DOHH2 (cell line): ENCODE results near the gene RTN4IP1.

ENCODE experiments used
- H3F3A ChIP-seq: fragments of 200-600 bp; sonication (generic), shearing (Covaris generic); 2 replicates; pipeline ENCODE4 v1.6.0; 2016; ENCODE audit warnings: antibody characterized with exemption, mild to moderate bottlenecking; ENCODE audit not compliant: control insufficient read depth, insufficient read depth
- H3K27ac ChIP-seq: fragments of 200-600 bp; sonication (generic); 2 replicates; pipeline ENCODE4 v1.5.1; 2014; ENCODE audit warnings: low read depth, mild to moderate bottlenecking, low read length, moderate library complexity
- H3K27me3 ChIP-seq: fragments of 200-600 bp; sonication (generic); 2 replicates; pipeline ENCODE4 v1.6.1; 2014; ENCODE audit warnings: mild to moderate bottlenecking, low read length, mixed read lengths; ENCODE audit not compliant: control insufficient read depth
- H3K36me3 ChIP-seq: fragments of 200-600 bp; sonication (generic); 2 replicates; pipeline ENCODE4 v1.6.1; 2014; ENCODE audit warnings: mild to moderate bottlenecking, low read length, moderate library complexity, mixed read lengths; ENCODE audit not compliant: control insufficient read depth
- H3K4me1 ChIP-seq: fragments of 200-600 bp; sonication (generic); 2 replicates; pipeline ENCODE4 v1.6.1; 2014; ENCODE audit warnings: mild to moderate bottlenecking, low read length, mixed read lengths; ENCODE audit not compliant: control insufficient read depth
- H3K4me2 ChIP-seq: fragments of 200-600 bp; sonication (generic); 2 replicates; pipeline ENCODE4 v1.6.0; 2014; ENCODE audit warnings: mild to moderate bottlenecking, low read length, moderate library complexity
- H3K4me3 ChIP-seq: fragments of 200-600 bp; sonication (generic); 2 replicates; pipeline ENCODE4 v1.5.1; 2014; ENCODE audit warnings: mild to moderate bottlenecking, low read length, mixed read lengths
- H3K79me2 ChIP-seq: fragments of 200-600 bp; sonication (generic); 2 replicates; pipeline ENCODE4 v1.6.1; 2014; ENCODE audit warnings: mild to moderate bottlenecking, low read length, mixed read lengths; ENCODE audit not compliant: control insufficient read depth
- H3K9me2 ChIP-seq: fragments of 200-600 bp; sonication (generic); replicated peaks from 2 replicates; pipeline ENCODE4 v1.6.1; 2014; ENCODE audit warnings: mild to moderate bottlenecking, low read length, mixed read lengths; ENCODE audit not compliant: control insufficient read depth
- H3K9me3 ChIP-seq: fragments of 200-600 bp; sonication (generic); 2 replicates; pipeline ENCODE4 v1.6.1; 2014; ENCODE audit warnings: antibody characterized with exemption, low read length, mixed read lengths; ENCODE audit not compliant: control insufficient read depth, insufficient read depth
- H4K20me1 ChIP-seq: fragments of 200-600 bp; sonication (generic); 2 replicates; pipeline ENCODE4 v1.6.0; 2014; ENCODE audit warnings: low read depth, mild to moderate bottlenecking, antibody characterized with exemption, low read length, moderate library complexity; ENCODE audit not compliant: control insufficient read depth, insufficient read depth
- EZH2phosphoT487 ChIP-seq: fragments of 200-600 bp; sonication (generic); IDR thresholded peaks from 2 replicates; pipeline ENCODE4 v1.6.1; 2017; ENCODE audit warnings: borderline replicate concordance, mild to moderate bottlenecking, antibody characterized with exemption, low read length, moderate library complexity, mixed read lengths
- TF ChIP-seq, protein P1 (sequence below): fragments of 200-600 bp; sonication (generic); IDR thresholded peaks from one replicate; pipeline ENCODE4 v1.5.1; 2014; ENCODE audit warnings: antibody characterized with exemption, mild to moderate bottlenecking, low read depth, low read length; ENCODE audit not compliant: poor library complexity, severe bottlenecking

RTN4IP1 gene

DNA sequence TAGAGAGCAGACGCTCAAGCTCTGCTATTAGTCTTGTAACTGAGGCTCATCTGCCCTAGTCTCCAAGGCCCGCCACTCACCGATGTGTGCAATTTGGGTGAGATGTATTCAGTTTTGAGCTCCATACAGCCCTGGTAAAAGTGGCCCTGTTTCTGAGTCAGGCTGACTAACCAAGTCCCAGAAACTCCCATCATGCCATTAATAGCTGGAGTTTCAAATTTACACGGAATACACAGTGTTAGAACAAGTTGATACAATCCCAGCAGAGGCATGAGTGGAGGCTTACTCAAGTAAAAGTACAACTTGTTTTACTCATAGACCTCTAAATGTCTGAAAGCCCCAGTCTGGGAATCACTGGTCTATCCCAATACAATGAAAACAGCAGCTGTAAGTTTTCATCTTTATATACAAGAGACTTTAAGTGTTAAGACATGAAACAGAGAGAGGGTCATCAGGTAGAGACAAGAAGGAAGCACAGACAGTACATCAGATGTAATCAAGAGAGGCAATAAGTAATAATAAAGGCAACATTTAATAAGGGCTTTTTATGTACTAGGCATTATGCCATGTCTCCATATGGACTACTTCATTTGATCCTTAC, 42.4 kb downstream of the RTN4IP1 start:
- Histone ChIP-seq H4K20me1 (no peaks in the 10 kb centered on the region), H3K27me3 (no peaks in the 10 kb centered on the region), H3K4me3 (no peak overlapping the region), H3K79me2 (no peaks in the 10 kb centered on the region), H3F3A (peaks cover 4% of the 10 kb centered on the region; the same call in 1 of the 2 replicates), H3K4me2 (no peak overlapping the region), H3K9me2 (no peaks in the 10 kb centered on the region), H3K4me1 (no peaks in the 10 kb centered on the region), H3K9me3 (no peaks in the 10 kb centered on the region), H3K27ac (no peak overlapping the region), H3K36me3 (peaks cover 52% of the 10 kb centered on the region)
- TF ChIP-seq, protein P1, sequence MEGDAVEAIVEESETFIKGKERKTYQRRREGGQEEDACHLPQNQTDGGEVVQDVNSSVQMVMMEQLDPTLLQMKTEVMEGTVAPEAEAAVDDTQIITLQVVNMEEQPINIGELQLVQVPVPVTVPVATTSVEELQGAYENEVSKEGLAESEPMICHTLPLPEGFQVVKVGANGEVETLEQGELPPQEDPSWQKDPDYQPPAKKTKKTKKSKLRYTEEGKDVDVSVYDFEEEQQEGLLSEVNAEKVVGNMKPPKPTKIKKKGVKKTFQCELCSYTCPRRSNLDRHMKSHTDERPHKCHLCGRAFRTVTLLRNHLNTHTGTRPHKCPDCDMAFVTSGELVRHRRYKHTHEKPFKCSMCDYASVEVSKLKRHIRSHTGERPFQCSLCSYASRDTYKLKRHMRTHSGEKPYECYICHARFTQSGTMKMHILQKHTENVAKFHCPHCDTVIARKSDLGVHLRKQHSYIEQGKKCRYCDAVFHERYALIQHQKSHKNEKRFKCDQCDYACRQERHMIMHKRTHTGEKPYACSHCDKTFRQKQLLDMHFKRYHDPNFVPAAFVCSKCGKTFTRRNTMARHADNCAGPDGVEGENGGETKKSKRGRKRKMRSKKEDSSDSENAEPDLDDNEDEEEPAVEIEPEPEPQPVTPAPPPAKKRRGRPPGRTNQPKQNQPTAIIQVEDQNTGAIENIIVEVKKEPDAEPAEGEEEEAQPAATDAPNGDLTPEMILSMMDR = no peak
- TF ChIP-seq EZH2phosphoT487 = no peak

DNA sequence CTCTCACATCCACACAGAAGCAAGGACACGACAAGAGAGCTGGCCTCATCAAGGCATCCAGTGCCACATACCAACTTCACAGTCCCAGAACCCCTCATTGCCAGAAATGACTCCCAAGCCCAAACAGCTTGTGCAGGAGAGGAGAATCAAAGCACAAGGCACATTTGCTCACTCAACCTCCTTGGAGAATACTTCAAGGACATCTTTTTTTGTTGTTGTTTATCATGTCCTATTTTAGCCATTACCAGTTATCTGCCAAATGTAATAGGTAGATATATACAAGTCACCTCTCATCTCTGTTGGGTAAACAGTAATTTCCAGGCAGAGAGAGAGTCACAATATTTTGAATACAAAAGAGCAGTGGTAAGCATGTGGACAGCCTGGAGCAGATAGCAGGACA, 47.8 kb downstream of the RTN4IP1 start:
- Histone ChIP-seq H3F3A (no peaks in the 10 kb centered on the region), H3K79me2 (no peaks in the 10 kb centered on the region), H3K36me3 (peaks cover 34% of the 10 kb centered on the region; the same call in 1 of the 2 replicates), H3K27me3 (no peaks in the 10 kb centered on the region), H3K9me2 (no peaks in the 10 kb centered on the region), H3K4me2 (no peak overlapping the region), H4K20me1 (no peaks in the 10 kb centered on the region), H3K9me3 (no peaks in the 10 kb centered on the region), H3K27ac (no peak overlapping the region), H3K4me3 (no peak overlapping the region), H3K4me1 (no peaks in the 10 kb centered on the region)
- no peak for TF ChIP-seq EZH2phosphoT487
- TF ChIP-seq, protein P1 = no peak

DNA sequence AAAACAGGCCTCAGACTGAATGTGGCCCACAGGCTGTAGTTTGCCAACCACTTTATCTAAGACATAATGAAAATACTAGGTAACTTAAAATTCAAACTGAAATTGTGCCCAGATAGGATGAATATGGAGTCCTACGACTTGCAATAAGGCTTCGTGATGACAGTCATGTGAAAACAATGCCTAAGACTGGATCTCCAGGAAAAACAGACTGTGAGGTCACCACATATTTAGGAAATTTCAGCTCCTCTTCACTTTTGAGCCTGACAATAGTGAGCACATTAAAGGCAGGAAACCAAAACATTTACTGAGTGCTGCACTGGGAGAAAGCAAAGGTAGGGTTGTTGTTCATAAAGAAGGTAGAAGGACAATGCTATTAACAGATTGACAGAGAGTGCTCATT, 50.0 kb downstream of the RTN4IP1 start:
- no peaks in the 10 kb centered on the region for H4K20me1 ChIP-seq
- no peak overlapping the region for H3K4me3 ChIP-seq
- H3K27me3 ChIP-seq = no peaks in the 10 kb centered on the region
- H3K9me3 ChIP-seq = no peaks in the 10 kb centered on the region
- no peaks in the 10 kb centered on the region for H3K4me1 ChIP-seq
- no peak overlapping the region for H3K27ac ChIP-seq
- H3F3A ChIP-seq = no peaks in the 10 kb centered on the region
- peaks cover 28% of the 10 kb centered on the region; the same call in 1 of the 2 replicates for H3K36me3 ChIP-seq
- H3K9me2 ChIP-seq = no peaks in the 10 kb centered on the region
- TF ChIP-seq, protein P1 = no peak
- no peak for TF ChIP-seq EZH2phosphoT487
- H3K79me2 ChIP-seq = no peaks in the 10 kb centered on the region
- H3K4me2 ChIP-seq = no peak overlapping the region
